IPS-18c (cell line): Measurements from ENCODE around the gene ZNF267.
"Not testable (repeated sequence)": the region's sequence is repeated elsewhere in the genome, so short reads cannot be mapped to it uniquely, and the experiment has no call there.

Experiments
- H3K4me3 ChIP-seq: 2 replicates; pipeline ENCODE4 v1.7.0; 2013; ENCODE audit warnings: low read depth, mild to moderate bottlenecking, low read length, moderate library complexity; ENCODE audit not compliant: insufficient read depth
- H3K9me3 ChIP-seq: one replicate; pipeline ENCODE4 v1.6.1; 2013; ENCODE audit warnings: mild to moderate bottlenecking, low read length, moderate library complexity; ENCODE audit not compliant: control insufficient read depth, insufficient read depth

Gene ZNF267

DNA sequence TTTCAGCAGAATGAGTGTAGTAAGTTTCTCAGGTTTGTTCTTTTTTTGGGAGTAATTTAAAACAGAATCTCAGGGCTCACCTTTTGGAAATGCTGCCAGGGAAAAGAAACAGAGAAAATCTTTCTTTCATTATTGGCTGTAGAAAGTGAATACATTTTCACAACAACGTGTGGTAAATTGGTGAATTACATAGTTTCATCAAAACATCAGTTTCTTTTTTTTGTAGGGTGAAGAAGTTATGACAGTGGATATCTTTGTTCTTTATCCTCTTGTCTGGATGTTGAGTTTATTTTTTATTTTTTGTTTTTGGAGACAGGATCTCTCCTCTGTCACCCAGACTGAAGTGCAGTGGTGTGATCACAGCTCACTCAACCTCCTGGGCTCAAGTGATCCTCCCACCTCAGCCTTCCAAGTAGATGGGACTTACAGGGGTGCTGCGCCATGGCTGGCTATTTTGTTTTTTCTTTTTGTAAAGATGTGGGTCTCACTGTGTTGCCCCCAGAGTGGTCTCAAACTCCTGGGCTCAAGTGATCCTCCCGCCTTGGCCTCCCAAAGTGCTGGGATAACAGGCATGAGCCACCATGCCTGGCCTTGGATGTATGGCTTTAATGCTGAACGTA lies 2.4 kb downstream of the ZNF267 start:
- H3K4me3 ChIP-seq, result no peak overlapping the region

DNA sequence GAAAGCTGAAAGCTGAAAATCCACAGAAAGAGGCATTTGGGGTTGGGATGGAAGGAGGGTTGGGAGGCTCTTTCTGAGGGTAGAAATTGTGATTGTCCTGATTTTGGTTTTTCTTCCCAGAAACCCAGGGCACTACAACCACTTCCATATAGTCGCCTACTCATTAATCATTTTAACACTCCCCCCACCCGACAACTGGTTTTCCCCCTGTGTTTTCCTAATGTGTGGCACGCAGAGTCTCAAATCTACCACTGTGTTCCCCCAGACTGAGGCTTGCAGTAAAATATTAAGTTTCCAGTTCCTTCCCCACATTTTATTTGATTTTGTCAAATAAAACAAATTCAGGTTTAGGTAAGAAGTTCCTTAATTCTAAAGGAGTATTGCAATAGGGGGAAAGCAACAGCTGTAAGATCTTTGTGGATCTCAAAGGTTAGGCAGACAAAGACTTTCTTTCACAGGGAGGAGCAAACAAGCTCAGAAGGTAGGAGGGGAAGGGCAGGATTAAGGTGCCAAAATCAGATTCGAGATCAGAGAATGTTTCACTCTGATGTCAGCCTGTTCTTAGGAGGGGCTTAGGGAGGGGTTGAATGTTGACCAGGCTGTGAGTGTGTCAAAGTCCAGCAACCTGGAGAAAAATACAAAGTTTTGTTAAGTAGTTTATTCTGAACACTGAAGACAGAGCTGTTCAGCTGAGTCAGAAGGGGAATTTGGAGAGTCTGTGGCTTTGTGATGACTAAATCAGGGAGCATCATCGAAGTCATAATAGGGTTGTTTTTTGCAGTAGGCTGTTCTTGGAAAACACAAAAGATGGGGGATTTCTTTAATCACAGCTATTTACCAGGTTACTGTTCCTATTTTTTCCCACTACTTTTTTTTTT lies 3.6 kb downstream of the ZNF267 start:
- no peaks in the 10 kb centered on the region for H3K9me3 ChIP-seq
- no peak overlapping the region for H3K4me3 ChIP-seq

More for the DNA sequence above, 2.4 kb downstream of the ZNF267 start:
- H3K9me3 ChIP-seq, result no peaks in the 10 kb centered on the region

- H3K9me3 ChIP-seq, result no peaks in the 10 kb centered on the region
- no peak overlapping the region for H3K4me3 ChIP-seq
Observed at GRCh38 chr16:31877876-31878642, 4.5 kb downstream of the ZNF267 start.

- Histone ChIP-seq H3K4me3 (no peak overlapping the region; the same call in 1 of the 2 replicates), H3K9me3 (no peaks in the 10 kb centered on the region)
Observed at GRCh38 chr16:31879937-31880321, 6.3 kb downstream of the ZNF267 start.

DNA sequence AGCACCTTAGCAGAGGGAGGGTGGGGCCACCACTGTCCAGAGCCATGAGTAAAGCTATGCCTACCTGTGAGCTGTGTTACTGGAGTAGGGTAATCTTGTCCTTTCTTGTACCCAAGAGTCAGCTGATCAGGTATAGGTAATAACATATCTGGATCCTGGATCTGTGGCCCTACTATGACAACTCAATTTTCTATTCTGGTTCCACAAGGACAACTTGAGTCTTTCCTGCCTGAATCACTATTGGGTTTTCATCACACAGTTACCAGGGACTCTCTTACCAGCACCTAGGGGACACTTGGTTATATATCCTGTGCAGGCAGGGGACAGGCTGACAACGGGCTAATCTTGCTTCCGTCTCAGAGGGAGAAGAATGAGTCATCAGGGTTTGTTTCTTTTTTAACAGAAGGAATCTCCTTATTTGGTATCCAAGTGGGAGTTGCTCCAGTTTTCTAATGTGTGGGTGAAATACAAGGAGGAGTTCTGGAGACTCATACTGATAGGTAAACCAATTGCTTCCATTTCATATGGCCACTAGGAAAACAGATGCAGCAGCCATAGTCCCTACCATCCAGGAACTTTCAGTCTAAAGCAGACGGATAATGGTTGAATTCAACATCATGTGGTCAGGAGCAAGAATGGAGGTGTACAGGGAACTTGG lies 6.8 kb downstream of the ZNF267 start:
- no peaks in the 10 kb centered on the region for H3K9me3 ChIP-seq

DNA sequence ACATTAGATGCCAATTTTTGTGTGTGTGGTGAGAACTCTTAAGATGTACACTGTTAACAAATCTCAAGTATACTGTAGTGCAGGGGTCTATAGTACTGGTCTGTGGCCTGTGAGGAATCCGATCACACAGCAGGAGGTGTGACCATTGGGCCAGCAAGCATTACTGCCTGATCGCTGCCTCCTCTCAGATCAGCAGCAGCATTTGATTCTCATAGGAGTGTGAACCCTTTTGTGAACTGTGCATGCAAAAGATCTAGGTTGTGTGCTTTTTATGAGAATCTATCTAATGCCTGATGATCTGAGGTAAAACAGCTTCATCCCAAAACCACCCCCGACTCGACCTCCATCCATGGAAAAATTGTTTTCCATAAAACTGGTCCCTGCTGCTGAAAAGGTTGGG lies 12.6 kb downstream of the ZNF267 start:
- Histone ChIP-seq H3K9me3 (no peaks in the 10 kb centered on the region), H3K4me3 (no peak overlapping the region)

More for the DNA sequence above, 6.8 kb downstream of the ZNF267 start:
- H3K4me3 ChIP-seq, result no peak overlapping the region; the same call in 1 of the 2 replicates

DNA sequence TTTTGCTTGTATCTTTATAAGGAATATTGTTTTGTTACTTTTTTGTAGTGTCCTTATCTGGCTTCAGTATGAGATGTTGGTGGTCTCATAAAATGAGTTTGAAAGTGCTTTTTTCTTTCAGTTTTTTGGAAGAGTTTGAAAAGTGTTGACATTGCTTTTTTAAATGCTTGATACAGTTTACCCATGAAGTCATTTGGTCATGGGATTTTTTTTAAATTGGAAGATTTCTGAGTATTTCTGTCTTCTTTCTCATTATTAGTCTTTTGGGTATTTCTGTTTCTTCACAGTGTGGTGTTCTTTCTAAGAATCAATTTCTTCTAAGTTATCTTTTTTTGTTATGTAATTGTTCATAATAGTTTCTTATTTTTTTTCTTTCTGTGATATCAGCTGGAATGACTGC lies 15.1 kb downstream of the ZNF267 start:
- Histone ChIP-seq H3K4me3 (no peak overlapping the region), H3K9me3 (peaks cover 3% of the 10 kb centered on the region)

- not testable (repeated sequence) for H3K9me3 ChIP-seq, H3K4me3 ChIP-seq
Observed at GRCh38 chr16:31892111-31892510, 18.5 kb downstream of the ZNF267 start.

- H3K4me3 ChIP-seq, result no peak overlapping the region
- peaks cover 3% of the 10 kb centered on the region for H3K9me3 ChIP-seq
Observed at GRCh38 chr16:31893824-31894223, 20.2 kb downstream of the ZNF267 start.

- Histone ChIP-seq H3K4me3 (no peak overlapping the region), H3K9me3 (peaks cover 3% of the 10 kb centered on the region)
Observed at GRCh38 chr16:31897283-31897682, 23.7 kb downstream of the ZNF267 start.

DNA sequence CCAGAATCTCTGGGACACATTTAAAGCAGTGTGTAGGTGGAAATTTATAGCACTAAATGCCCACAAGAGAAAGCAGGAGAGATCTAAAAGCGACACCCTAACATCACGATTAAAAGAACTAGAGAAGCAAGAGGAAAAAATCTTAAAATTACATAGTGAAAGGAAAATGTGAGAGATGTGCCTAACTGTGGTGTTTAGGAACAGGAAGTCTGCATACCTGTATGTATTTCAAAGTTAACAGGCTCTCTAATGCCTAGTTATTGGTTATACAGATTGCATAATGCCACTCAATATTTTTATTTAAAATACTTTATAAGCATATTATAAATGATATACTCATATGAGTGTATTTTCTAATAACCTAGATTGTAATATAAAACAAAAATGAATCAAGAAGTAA lies 25.9 kb downstream of the ZNF267 start:
- no peaks in the 10 kb centered on the region for H3K9me3 ChIP-seq
- no peak overlapping the region for H3K4me3 ChIP-seq

DNA sequence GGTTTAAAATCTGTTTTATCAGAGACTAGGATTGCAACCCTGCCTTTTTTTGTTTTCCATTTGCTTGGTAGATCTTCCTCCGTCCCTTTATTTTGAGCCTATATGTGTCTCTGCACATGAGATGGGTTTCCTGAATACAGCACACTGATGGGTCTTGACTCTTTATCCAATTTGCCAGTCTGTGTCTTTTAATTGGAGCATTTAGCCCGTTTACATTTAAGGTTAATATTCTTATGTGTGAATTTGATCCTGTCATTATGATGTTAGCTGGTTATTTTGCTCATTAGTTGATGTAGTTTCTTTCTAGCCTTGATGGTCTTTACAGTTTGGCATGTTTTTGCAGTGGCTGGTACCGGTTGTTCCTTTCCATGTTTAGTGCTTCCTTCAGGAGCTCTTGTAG lies 31.0 kb downstream of the ZNF267 start:
- H3K4me3 ChIP-seq, result not testable (repeated sequence)
- peaks cover 13% of the 10 kb centered on the region for H3K9me3 ChIP-seq

DNA sequence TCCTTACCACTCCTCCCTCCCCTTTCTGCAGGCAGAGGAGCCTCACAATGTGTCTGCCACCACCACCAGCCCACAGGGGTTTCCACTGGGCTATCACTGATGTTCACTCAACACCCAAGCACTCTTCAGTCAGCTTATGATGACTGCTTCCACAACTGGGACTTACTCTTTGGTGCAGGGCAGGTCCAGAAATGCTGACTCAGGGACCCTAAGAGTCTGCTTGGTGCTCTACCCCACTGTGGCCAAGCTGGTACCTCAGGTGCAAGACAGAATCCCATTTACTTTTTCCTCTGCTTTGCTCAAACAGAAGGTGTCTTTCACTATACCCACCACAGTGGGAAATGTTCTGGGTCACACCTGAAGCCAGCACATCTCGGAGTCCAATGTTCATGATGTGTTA lies 40.1 kb downstream of the ZNF267 start:
- peak overlapping the region; percentile 20; the same call in 1 of the 2 replicates for H3K4me3 ChIP-seq
- H3K9me3 ChIP-seq, result peaks cover 27% of the 10 kb centered on the region

DNA sequence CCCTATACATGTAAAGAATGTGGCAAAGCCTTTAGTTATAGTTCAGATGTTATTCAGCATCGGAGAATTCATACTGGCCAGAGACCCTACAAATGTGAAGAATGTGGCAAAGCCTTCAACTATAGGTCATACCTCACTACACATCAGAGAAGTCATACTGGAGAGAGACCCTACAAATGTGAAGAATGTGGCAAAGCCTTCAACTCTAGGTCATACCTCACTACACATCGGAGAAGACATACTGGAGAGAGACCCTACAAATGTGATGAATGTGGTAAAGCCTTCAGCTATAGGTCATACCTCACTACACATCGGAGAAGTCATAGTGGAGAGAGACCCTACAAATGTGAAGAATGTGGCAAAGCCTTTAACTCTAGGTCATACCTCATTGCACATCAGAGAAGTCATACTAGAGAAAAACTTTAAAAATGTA lies 42.5 kb downstream of the ZNF267 start:
- Histone ChIP-seq H3K9me3 (peaks cover 27% of the 10 kb centered on the region), H3K4me3 (no peak overlapping the region)

DNA sequence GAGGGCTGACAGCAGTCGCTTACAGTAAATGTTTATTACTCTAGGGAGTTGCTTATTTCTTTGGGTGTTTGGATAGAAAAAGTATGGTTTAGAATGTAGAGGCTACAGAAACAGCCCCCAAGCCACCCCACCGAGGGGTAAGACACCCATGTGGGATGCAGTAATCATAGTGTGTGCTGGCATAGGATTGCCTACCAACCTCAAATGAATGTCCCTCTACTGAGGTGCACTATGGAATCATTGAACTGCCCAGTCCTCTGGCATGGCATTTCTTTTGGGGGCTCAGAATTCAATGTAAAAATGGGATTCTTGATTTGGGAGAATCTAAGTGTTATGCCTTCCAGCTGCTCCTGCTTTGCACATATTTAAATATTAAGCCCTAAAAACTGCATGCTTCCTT lies 46.8 kb downstream of the ZNF267 start:
- peaks cover 10% of the 10 kb centered on the region for H3K9me3 ChIP-seq
- no peak overlapping the region for H3K4me3 ChIP-seq

GRCh38 chr16:31951806-31952205 lies 78.2 kb downstream of the ZNF267 start:
- H3K4me3 ChIP-seq, H3K9me3 ChIP-seq: not testable (repeated sequence)

GRCh38 chr16:31952206-31952605 lies 78.6 kb downstream of the ZNF267 start:
- not testable (repeated sequence) for H3K4me3 ChIP-seq, H3K9me3 ChIP-seq
